ENCODE data around the gene TOP3A. TPM values are rescaled to one million over a fixed set of nuclear protein-coding genes. Genes with fewer than 3 reads are reported as not detected.

Gene TOP3A
- total RNA-seq, 2 donors from 2014 or later, result 18.4 to 37.1 TPM

GRCh38 chr17:18247613-18248001, 67.2 kb downstream of the TOP3A start:
- WGBS, result 69% methylated on average over 30 of the region's 30 CpGs
- H3K4me3 ChIP-seq, result no peak overlapping the region
- no peaks in the 10 kb centered on the region for H3K9me3 ChIP-seq
- H3K27ac ChIP-seq, result peak overlapping the region; percentile 70 to 80
- no peaks in the 10 kb centered on the region for H3K4me1 ChIP-seq (replicated peaks)
- TF ChIP-seq CTCF (IDR thresholded peaks at IDR 0.05) (no peak), POLR2A (IDR thresholded peaks at IDR 0.05) (no peak), POLR2AphosphoS5 (IDR thresholded peaks at IDR 0.05) (no peak)
- DNase-seq (ENCODE audit: low spot score), result peak; percentile 37
- H3K36me3 ChIP-seq, result peaks cover 8% of the 10 kb centered on the region in 2 donors
- no peaks in the 10 kb centered on the region for H3K27me3 ChIP-seq (replicated peaks; ENCODE audit: insufficient read depth)
- intact Hi-C loops (cut with DNase I), result no loop called here

- WGBS, result 19% methylated on average over 43 of the region's 46 CpGs
- intact Hi-C loops (cut with DNase I), result no loop called here
- peaks cover 8% of the 10 kb centered on the region in 2 donors for H3K36me3 ChIP-seq
- TF ChIP-seq POLR2AphosphoS5 (IDR thresholded peaks at IDR 0.05), result peak; percentile 68
- no peak for TF ChIP-seq POLR2A (IDR thresholded peaks at IDR 0.05)
- TF ChIP-seq CTCF (IDR thresholded peaks at IDR 0.05), result peak in 1 of 4 experiments; percentile 5
- H3K4me1 ChIP-seq (replicated peaks), result no peaks in the 10 kb centered on the region
- H3K4me3 ChIP-seq, result peak overlapping the region; percentile 7 to 32
- peak overlapping the region; percentile 70 to 80 for H3K27ac ChIP-seq
- no peaks in the 10 kb centered on the region for H3K27me3 ChIP-seq (replicated peaks; ENCODE audit: insufficient read depth)
- H3K9me3 ChIP-seq, result no peaks in the 10 kb centered on the region
- peak; percentile 90 for DNase-seq (ENCODE audit: low spot score)
These were observed 67.7 kb downstream of the TOP3A start for GRCh38 chr17:18246880-18247612.

GRCh38 chr17:18246109-18246725, 68.6 kb downstream of the TOP3A start:
- TF ChIP-seq POLR2AphosphoS5 (IDR thresholded peaks at IDR 0.05) (no peak), POLR2A (IDR thresholded peaks at IDR 0.05) (no peak), CTCF (IDR thresholded peaks at IDR 0.05) (no peak)
- 73% methylated on average over 23 of the region's 24 CpGs for WGBS
- intact Hi-C loops (cut with DNase I), result no loop called here
- peak overlapping the region in 1 of 2 donors; percentile 80 for H3K27ac ChIP-seq
- no peaks in the 10 kb centered on the region for H3K27me3 ChIP-seq (replicated peaks; ENCODE audit: insufficient read depth)
- no peak for DNase-seq (ENCODE audit: low spot score)
- no peaks in the 10 kb centered on the region for H3K9me3 ChIP-seq
- peak overlapping the region in 1 of 2 donors; percentile 32 for H3K4me3 ChIP-seq
- H3K4me1 ChIP-seq (replicated peaks), result no peaks in the 10 kb centered on the region
- H3K36me3 ChIP-seq, result peaks cover 8% of the 10 kb centered on the region in 2 donors

GRCh38 chr17:18245038-18245776, 69.6 kb downstream of the TOP3A start:
- Histone ChIP-seq H3K36me3 (peaks cover 8% of the 10 kb centered on the region in 2 donors), H3K4me1 (replicated peaks) (no peaks in the 10 kb centered on the region), H3K4me3 (no peak overlapping the region), H3K27me3 (replicated peaks; ENCODE audit: insufficient read depth) (no peaks in the 10 kb centered on the region), H3K27ac (no peak overlapping the region), H3K9me3 (no peaks in the 10 kb centered on the region)
- WGBS, result 88% methylated on average over 21 of the region's 21 CpGs
- intact Hi-C loops (cut with DNase I), result no loop called here
- TF ChIP-seq POLR2AphosphoS5 (IDR thresholded peaks at IDR 0.05) (no peak), CTCF (IDR thresholded peaks at IDR 0.05) (no peak), POLR2A (IDR thresholded peaks at IDR 0.05) (no peak)
- DNase-seq (ENCODE audit: low spot score), result no peak

Data from prostate gland (tissue), 2 donors.